HL-60 (cell line): ENCODE measurements around the gene LRRC8B.

ENCODE experiments used
- CTCF ChIP-seq: IDR thresholded peaks from one replicate; pipeline ENCODE4 v1.5.1; 2011; ENCODE audit warnings: low read length, control low read depth, inconsistent platforms; ENCODE audit not compliant: insufficient read depth
- GABPA ChIP-seq: IDR thresholded peaks from 2 replicates; pipeline ENCODE4 v1.6.1; 2012; ENCODE audit warnings: low read depth
- POLR2AphosphoS5 ChIP-seq: IDR thresholded peaks from 2 replicates; pipeline ENCODE4 v1.6.1; 2012; ENCODE audit warnings: low read depth
- REST ChIP-seq: IDR thresholded peaks from 2 replicates; pipeline ENCODE4 v1.6.1; 2012; ENCODE audit warnings: low read depth; ENCODE audit not compliant: insufficient replicate concordance
- SPI1 ChIP-seq: IDR thresholded peaks from 2 replicates; pipeline ENCODE4 v1.6.1; 2012; ENCODE audit warnings: low read depth, mild to moderate bottlenecking, borderline replicate concordance

GRCh38 chr1:89610457-89611011, 85.9 kb downstream of the LRRC8B start:
- no peak for TF ChIP-seq CTCF
- no peak for TF ChIP-seq POLR2AphosphoS5
- TF ChIP-seq GABPA, result no peak
- TF ChIP-seq REST, result no peak
- TF ChIP-seq SPI1, result no peak
